Measurements from ENCODE around the gene MESD.

MESD gene

GRCh38 chr15:80904998-80905397, 84.6 kb downstream of the MESD start:
- no peak for DNase-seq (ENCODE audit: low read depth)

- no peak for DNase-seq (ENCODE audit: low read depth)
Observed at GRCh38 chr15:80902298-80902801, 87.3 kb downstream of the MESD start.

- no peak for DNase-seq (ENCODE audit: low read depth)
Observed at GRCh38 chr15:80898040-80898439, 91.6 kb downstream of the MESD start.
